Pulmonary artery endothelial cell (primary cell): ENCODE results near the gene SORCS2. TPM values are rescaled to one million over a fixed set of nuclear protein-coding genes. Genes with fewer than 3 reads are reported as not detected.

Experiments
- DNase-seq: peaks from one replicate; pipeline ENCODE4 v3.0.0-alpha.2; 2011; ENCODE audit warnings: low read depth, low spot score
- total RNA-seq: library from RNA; depleted of rRNA; stranded (reverse); fragments of >200 nt; gene quantifications from 2 replicates; pipeline ENCODE4 v1.2.3, GENCODE V29; 2014

Gene SORCS2
- total RNA-seq, 1 donor from 2014 or later, result not detected

DNA sequence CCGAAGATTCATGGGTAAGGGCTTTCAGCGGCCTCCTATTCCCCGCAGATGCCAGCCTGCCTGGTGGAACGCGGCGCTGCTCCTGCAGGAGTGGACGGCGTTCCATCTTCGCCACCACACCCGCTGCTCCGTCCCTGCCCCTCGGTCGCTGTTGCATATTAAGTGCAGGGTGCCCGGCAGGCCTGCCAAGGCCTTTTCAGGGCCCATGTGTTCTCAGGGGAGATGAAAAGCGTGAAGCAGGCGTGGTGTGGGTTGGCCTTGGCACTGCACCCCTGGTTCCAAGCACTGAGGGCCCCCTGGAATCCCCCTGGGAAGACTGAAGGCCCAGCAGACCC is 52.0 kb downstream of the SORCS2 start:
- no peak for DNase-seq

DNA sequence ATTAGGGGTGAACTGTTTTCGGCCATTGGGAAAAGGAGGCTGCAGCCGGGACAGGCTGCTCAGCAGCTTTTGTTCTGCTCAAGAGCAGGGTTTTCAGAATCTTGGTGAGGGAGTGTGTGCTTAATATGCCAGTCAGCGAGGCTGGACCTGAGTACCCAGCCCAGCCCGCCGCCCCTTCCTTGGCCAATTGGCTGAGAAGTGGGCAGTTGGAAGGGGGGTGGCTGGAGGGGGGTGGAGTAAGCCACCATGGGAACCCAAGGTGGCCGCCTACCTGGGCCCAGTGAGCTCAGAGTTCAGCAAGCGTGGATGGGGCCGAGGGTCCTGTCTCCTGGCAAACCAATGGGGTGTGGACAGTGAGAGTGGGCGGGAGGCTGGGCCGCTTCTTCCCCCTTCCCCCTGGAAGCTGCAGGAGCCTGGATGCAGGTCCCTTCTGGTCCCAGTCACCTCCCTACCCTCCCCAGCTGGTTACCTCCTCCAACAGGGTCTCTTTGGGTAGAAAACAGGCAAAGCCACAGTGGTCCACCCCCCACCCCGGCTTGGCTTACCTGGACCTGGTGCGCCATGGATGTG is 52.5 kb downstream of the SORCS2 start:
- no peak for DNase-seq

DNA sequence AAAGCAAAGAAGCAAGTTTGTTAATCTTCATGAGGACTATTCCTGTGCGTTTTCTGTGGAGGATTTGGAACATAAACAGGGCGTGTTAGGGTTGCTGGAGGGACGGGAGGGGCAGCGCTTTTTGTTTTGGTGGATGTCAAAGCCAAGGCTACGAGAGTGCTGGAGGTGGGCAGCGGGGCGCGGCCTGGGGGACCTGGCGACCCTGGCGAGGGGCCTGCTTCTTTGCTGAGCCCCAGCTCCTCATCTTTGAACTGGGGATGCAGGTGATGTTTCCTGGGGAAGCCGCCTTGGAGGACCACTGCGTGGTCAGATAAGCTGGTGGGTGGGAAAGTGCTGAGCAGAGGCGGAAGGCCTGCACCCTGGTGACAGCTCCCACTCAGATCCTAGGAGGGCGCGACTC is 55.2 kb downstream of the SORCS2 start:
- no peak for DNase-seq

DNA sequence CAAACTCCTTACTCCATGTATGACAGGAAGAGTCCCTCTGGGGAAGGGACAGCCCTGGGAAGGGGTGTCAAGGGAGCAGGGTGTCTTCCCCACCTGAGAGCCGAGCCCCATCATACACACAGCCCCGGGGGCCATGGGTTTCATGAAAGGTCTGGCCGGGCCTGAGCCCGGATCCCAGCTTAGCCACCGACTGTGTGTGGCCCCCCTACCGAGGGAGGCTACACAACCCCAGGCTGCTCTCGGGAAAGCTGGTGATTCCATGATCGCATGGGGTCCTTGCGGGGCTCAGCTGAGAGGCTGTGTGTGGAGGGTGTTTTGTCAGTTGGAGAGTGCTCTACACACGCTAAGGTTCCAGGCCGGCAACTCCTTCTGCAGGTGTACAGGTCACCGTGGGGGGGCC is 55.6 kb downstream of the SORCS2 start:
- no peak for DNase-seq

DNA sequence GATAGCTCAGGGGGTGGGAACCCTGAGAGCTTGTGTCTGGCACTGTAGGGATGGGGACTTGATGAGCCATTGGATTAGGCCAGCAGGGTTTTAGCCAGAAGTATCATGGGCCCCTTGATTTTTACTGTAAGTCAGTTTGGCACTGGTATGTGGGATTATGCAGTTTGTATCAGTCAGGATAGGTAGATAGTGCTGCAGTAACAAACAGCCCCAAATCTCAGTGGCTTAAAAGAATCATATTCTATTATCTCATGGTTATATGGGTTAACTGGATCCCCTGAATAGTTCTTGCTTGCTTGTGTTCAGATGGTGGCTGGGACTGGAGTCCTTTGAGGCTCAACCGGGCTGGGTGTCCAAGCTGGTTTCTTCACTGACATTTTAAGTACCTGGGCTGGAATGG is 56.5 kb downstream of the SORCS2 start:
- DNase-seq, result no peak

DNA sequence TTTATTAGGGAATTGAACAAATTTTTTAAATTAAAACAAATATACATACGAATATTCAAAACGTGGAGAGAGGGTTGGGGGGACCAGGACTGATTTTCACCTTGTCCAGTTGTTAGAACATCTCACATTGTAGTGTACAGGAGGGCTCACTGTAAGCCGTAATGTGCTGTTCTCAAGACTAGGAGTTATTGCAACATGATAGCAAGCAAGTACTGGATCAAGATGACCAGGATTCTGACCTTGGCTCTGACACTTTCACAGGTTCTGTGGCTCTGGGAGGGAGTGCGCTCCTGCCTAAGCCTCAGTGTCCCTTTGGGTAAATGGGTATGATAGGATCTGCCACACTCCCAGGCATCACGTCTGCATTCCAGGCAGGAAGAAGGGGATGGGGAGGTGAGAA is 59.0 kb downstream of the SORCS2 start:
- no peak for DNase-seq

DNA sequence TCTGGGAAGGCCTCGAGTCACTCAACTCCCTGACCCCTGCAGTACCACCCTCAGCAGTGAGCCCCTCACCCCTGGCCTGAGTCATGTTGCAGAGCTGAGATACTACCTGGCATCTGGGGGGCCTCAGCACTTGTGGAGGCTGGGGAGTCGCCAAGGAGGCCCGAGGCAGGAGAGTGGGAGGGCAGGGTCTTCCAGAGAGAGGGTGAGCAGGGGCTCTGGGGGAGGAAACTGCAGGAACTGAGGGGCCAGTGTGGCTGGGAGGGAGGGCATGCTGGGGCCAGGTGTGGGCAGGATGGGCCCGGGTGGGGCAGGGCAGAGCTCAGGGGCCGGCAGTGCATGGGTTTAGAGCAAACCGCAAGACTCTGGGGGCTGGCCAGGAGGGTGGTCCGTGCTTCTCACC is 59.7 kb downstream of the SORCS2 start:
- no peak for DNase-seq

DNA sequence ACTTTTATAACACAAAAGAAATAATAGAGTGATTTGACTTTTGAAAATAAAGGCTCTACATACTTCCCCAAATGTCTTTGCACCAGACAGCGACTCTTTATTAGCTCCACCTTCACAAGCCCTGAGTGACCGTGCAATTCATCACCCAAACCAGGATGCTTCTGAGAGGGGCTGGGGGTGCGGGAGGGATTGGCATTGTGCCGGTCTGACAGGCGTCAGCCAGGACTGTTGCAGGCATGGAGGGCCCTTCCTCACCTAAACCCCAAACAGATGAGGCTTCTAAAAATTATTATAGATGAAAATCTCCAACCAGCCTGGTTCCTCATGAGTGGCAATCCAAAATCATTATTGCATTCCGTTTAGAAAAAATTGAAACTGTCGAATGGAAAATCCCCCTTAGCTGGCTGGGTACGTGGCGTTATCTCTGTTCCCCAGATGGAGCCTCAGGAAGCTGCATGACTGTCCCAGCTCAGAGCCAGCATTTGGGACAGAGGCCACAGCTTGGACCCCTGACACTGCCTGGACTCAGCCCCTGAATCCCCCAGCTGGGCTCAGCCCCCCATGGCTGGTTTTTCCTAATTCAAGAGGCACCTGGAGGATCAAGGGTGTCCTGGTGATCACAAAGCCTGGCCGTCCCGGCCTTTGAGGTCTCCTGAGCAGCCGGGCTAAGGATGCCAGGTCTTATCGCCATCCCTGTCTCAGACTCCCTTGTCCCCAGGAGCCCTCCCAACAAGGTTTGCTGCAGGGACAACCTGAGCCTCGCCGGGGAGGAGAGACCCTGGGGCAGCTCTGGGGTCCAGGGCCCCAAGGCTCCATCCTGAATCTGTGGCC is 60.4 kb downstream of the SORCS2 start:
- DNase-seq, result no peak

DNA sequence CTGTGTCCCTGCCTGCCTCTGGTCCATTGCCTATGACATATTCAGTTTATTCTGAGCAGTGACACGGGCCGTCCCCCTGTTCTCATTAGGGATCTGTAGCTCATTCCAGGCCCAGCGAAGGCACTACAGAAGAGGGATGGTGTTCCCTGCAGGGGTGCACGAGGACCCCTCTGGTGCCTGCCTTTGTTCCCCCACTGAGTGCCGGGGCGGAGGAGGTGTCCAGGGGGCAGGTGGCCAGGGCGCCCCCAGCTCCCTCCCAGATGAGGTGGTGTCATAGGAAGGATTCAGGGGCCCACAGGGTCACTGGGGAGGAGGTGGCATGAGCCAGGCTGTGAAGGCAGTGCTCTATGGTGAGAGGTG is 61.0 kb downstream of the SORCS2 start:
- DNase-seq, result no peak

DNA sequence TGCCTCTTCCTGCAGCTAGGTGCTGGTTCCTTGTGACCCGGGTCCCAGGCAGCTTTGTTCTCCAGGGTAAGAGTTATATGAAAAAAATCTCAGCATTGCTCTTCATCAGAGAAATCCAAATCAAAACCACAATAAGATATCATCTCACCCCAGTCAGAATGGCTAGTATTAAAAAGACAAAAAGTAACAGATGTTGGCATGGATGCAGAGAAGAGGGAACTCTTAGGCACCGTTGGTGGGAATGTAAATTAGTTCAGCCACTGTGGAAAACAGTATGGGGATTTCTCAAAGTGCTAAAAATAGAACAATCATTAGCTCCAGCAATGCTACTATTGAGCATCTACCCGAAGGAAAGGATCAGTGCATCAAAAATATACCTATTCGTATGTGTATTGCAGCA is 61.5 kb downstream of the SORCS2 start:
- no peak for DNase-seq

DNA sequence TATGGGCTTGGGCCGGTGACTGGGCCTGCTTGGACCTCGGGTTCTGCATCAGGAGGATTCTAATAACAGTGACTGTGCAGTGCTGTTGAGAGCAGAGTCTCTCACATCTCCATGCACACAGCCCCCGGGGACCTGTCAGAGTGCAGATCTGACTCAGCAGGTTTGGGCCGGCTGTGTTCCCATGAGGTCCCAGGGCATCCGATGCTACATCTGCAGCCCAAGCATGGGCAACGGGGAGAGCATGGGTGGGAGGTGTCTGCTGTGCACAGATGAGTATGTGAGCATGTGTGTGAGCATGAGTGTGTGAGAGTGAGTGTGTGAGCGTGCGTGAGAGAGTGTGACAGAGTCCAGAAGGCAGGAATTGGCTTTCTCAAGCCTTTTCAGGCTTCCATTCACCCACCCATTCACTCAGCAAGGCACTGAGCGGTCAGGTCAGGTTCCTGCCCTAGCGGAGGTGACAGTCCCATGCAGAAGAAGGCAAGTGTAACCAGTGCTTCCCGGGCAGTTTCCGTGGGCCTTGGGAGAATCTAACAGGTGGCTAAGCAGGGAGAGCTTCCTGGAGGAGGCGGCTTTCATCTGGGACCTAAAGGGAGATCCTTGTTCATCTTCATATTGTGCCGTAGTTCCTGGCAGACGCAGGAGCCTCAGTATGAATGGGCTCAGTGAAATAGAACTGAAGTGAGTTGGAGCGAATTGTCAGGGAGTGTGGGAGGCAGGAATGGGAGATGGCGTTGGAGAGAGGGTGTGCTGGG is 62.6 kb downstream of the SORCS2 start:
- DNase-seq, result no peak

DNA sequence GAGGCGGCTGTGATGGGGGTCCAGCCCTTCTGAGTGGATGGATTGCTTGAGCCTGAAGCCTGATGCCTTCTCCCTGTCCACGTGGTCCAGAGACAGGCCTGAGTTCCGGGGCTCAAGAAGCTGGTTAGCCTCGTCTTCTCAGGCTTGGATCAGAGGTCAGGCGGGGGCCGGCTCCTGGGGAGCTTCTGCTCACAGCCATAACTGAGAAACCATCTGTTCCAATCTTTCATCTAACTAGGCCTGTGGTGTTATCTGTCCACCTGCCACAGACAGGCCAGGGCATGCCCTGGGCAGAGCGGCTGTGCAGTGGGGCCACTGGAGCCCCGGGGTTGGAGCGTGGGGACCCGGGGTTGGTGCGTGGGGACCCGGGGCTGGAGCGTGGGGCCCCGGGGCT is 63.1 kb downstream of the SORCS2 start:
- no peak for DNase-seq

DNA sequence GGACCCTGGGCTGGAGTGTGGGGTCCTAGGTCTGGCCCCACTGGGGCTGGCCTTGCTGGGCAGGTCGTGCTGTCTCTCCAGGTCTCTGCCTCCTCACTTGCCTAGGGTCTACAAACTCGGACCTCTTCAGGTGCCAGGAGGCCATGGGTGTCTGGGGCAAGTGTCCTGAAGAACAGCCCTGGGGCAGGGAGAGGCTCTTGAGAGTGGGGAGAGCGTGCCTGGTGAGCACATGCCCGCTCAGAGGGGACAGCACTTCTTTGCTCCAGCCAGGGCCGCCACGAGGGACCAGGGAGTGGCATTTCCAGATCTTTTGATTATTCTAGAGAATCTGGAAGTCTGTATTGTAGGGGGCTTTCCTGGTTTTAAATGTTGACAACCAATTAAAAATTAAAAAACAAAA is 63.7 kb downstream of the SORCS2 start:
- DNase-seq, result no peak

DNA sequence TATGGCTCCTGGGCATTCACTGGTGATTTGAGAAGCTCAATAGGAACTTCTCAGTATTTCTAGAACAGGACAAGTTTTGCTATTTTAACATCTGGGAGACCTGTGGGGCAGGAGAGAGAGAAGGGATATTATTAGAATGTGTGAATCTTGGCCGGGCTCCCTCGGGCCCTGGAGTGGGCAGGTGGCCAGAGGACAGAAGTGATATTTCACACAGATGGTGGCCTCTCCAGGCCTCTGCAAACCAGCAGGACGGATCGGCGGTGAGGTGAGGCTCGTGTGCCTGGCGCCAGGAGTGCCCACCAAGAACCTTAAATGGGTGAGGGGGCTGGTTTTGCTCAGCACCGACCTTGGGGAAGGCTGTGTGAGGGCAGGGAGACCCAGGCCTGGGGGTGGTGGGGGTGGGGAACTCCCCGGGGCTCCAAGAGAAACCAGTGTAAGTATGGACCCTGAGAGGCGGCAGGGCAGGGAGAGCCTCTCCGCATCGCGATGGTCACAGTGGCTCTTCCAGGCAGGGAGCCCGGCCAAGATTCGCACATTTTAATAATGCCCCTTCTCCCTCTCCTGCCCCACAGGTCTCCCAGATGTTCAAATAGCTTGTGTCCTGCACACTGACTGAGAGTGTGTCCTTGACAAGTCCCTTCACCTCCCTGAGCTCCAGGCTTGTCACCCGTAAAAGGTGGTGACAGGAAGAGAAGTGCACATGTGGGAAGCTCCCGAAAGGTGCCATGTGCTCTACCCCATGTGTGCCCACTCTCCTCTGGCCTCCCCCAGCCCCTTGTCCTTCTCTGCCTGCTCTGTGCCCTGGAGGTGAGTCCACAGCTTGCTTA is 64.9 kb downstream of the SORCS2 start:
- no peak for DNase-seq

DNA sequence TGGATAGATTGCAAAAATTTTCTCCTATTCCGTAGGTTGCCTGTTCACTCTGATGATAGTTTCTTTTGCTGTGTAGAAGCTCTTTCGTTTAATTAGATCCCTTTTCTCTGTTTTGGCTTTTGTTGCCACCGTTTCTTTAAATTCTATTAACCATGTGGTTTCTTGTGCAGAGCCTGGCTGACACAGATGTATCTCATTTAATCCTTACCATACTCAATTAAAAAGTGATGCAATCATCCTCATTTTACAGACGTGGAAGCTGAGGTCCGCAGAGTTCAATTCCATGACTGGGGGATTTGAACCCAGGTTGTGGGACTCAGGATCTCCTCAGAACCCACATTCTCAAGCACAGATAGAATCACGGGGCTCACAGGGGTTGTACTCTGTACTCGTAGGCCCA is 66.7 kb downstream of the SORCS2 start:
- no peak for DNase-seq

DNA sequence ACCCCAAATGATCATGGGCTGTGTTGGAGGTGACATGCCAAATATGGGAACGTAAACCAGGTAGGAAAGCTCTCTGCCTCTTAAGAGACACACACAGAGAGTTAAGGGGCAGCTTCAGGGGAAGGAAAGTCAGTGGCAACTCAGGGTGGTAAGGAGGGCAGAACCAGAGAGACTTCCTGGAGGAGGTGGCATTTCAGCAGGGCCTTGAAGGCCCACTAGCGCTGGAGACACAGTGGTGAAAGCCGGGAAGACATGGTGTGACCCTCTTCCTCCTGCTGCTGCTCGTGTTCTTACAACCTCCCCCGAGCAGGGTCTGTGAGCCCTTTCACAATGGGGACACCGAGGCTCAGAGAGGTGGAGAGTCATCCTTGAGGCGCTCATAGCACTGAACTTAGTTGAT is 68.2 kb downstream of the SORCS2 start:
- DNase-seq, result no peak

DNA sequence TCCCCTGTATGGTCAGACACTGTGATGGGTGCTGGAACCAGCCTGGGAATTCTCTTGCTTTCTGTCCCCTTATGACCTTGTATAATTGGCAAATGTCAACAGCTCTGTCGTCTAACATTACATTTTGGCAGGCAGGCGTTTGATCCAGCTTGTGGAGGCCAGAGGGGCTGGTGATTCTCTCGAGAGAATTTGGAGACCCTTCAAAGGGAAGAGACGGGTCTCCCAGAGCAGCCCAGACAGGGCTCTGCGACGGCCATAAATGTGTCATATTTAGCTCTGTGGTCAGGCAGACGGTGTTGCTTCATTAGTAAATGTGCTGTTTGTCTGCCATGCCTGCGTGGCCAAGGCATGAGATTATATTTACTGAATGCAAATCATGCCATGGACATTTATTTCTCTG is 68.7 kb downstream of the SORCS2 start:
- no peak for DNase-seq

DNA sequence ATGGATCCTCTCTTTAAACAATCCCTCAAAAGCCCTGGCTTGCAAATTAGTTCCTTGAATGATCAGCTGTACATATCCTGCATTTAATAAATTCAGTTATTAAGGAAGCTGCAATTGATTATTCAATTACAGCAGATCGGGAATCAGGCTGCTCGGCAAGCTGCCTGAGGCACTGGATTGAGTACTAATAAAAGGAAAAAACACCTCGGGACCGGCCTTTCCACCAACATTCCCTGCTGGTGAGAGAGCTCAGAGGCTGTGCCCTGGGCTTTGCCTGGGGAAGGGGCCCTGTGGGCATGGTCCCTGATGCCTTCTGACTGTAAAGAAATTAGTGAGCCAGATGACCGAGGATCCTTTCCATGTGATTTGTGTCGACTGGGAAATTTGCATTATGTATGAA is 69.2 kb downstream of the SORCS2 start:
- DNase-seq, result no peak

DNA sequence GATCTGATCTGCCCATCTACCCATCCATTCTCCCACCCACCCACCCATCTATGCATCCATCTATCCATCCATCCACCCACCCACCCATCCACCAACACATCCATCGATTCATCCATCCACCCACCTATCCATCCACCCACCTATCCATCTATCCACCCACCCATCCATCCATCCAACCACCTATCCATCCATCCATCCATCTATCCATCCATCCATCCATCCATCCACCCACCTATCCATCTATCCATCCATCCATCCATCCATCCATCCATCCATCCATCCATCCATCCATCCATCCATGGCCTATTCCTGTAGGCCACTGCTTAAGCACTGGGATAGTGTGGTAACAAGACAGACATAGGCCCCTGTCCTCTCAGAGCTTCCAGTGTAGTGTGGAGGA is 69.8 kb downstream of the SORCS2 start:
- DNase-seq, result no peak

DNA sequence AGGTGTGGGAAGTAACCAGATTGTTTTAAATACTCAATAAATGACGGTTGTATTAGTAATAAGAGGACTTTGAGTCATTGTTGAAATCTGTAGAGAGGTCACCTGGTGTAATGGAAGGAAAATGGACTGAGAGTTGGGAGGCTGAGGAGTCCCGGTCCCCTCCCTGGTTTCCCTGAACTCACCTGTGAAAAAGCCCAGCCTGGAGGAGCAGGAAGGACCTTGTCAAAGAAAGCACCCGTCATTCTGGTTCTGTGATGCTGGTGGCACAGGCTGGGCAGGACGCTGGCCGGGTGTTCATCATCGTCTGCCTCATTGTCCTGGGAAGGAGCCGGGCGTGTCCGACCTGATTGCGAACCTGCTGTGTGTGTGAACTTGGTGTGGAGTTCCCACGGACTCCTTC is 70.8 kb downstream of the SORCS2 start:
- no peak for DNase-seq

DNA sequence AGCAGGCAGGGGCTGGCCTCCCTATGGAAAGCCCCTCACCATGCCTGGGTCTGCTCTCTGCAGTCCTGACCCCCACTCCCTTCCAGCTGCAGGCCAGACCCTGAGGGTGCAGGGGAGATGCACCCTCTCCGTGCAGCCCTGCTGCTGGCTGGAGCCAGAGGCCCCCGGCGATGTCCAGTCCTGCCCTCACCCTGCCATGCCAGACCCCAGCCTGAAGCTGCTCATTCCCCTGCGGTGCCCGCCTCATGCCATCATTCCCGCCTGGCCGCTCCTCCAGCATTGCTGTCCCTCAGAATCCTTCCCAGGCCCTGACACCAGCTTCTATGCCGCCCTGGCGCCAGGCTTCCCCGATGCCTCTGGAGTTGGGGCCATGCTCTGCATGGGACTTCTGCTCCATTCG is 72.4 kb downstream of the SORCS2 start:
- no peak for DNase-seq
